ENCODE results near the gene JAZF1. TPM values are rescaled to one million over a fixed set of nuclear protein-coding genes. Genes with fewer than 3 reads are reported as not detected.

Gene JAZF1
- total and polyA plus RNA-seq, 2 of the 8 experiments (the other 6 are each of a cell fraction or from before 2014, with no cell fraction given), result 2.6 to 21.8 TPM

DNA sequence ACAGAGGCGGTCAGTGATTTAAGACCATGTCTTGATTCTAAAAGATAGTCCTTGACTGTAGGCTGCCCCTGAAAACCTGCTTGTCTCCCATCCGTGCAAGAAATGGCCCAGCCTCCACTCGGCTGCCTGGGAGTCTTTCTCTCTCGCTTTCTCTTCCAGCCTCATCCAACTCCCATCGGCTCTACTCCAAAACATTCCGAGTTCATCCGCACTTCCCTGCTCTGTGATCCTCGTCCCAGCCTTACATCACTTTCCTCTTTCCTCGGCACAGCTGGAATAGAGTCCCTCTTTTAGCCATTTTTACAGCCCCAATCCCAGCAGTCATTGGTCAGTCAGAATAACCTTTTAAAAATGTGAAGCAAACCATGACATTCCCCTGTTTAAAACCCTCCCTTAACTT lies 305.5 kb downstream of the JAZF1 start (continued):
- TF ChIP-seq CHD7 (IDR thresholded peaks at IDR 0.05; ENCODE audit: insufficient replicate concordance, low read length), result no peak
- no peak for TF ChIP-seq SP1 (IDR thresholded peaks at IDR 0.05; ENCODE audit: low read depth, low read length)
- TF ChIP-seq SRF (IDR thresholded peaks at IDR 0.05; ENCODE audit: low read depth, low read length), result no peak
- TF ChIP-seq RAD21 (IDR thresholded peaks at IDR 0.05 in 1 of 2, conservative IDR thresholded peaks at IDR 0.05 in 1 of 2; ENCODE audit: low read depth in 2 of 2, low read length in 2 of 2), result no peak
- TF ChIP-seq MAX (IDR thresholded peaks at IDR 0.05), result no peak
- TF ChIP-seq CBX8 (IDR thresholded peaks at IDR 0.05; ENCODE audit: borderline replicate concordance, low read depth, low read length), result no peak
- no peak for TF ChIP-seq CEBPB (IDR thresholded peaks at IDR 0.05; ENCODE audit: low read depth, low read length)
- no peak for TF ChIP-seq CREB1 (IDR thresholded peaks at IDR 0.05)
- no peak for TF ChIP-seq RNF2 (IDR thresholded peaks at IDR 0.05; ENCODE audit: borderline replicate concordance, low read depth, low read length, missing control alignments, poor library complexity, severe bottlenecking)
- TF ChIP-seq SIX5 (IDR thresholded peaks at IDR 0.05; ENCODE audit: low read depth, low read length), result no peak
- no peak for TF ChIP-seq ZNF274 (IDR thresholded peaks at IDR 0.05; ENCODE audit: borderline replicate concordance, extremely low read depth, low read length)

All from H1 (cell line).